Fibroblast of lung (primary cell): ENCODE data around the gene KDM4D.

Experiments
- CTCF ChIP-seq, 2 donors: IDR thresholded peaks in 1 of 2; conservative IDR thresholded peaks in 1 of 2; 1 replicate in 1 of 2; 2 replicates in 1 of 2; pipeline ENCODE4 v1.5.1; 2011 to 2012; ENCODE audit warnings: low read length in 2 of 2, control low read depth in 1 of 2, inconsistent platforms in 1 of 2, low read depth in 1 of 2, mild to moderate bottlenecking in 1 of 2
- EZH2 ChIP-seq: IDR thresholded peaks from 2 replicates; pipeline ENCODE4 v1.5.1; 2012; ENCODE audit warnings: low read length, control low read depth, mild to moderate bottlenecking; ENCODE audit errors: missing control alignments

- no peak for TF ChIP-seq CTCF (conservative IDR thresholded peaks at IDR 0.05 in 1 of 2, IDR thresholded peaks at IDR 0.05 in 1 of 2; ENCODE audit: low read depth in 1 of 2, low read length in 2 of 2)
- no peak for TF ChIP-seq EZH2
These were observed 40.8 kb downstream of the KDM4D start for GRCh38 chr11:95014184-95014821.
